ENCODE data around the gene ZNF333. TPM values are rescaled to one million over a fixed set of nuclear protein-coding genes. Genes with fewer than 3 reads are reported as not detected.

Gene ZNF333
- polyA plus RNA-seq, 3 donors: 7.6 to 43.0 (median 9.3) TPM

- no peak for DNase-seq
- Histone ChIP-seq H3K4me1 (ENCODE audit: control insufficient read depth in 1 of 2, insufficient read depth in 2 of 2, low read length in 2 of 2) (no peaks in the 10 kb centered on the region), H3K4me3 (replicated peaks in 1 of 3; ENCODE audit: low read depth in 2 of 3, low read length in 3 of 3) (no peak overlapping the region), H3K4me2 (replicated peaks; ENCODE audit: extremely low read depth, low read length, poor library complexity, severe bottlenecking) (no peak overlapping the region), H2AFZ (ENCODE audit: insufficient read depth, low read depth, low read length, poor library complexity, severe bottlenecking) (no peak overlapping the region), H3K27me3 (ENCODE audit: control insufficient read depth in 2 of 2, insufficient read depth in 2 of 2, low read length in 2 of 2) (no peaks in the 10 kb centered on the region), H4K20me1 (ENCODE audit: insufficient read depth, low read length) (no peaks in the 10 kb centered on the region), H3K36me3 (replicated peaks in 1 of 2; ENCODE audit: control insufficient read depth in 1 of 2, insufficient read depth in 2 of 2, low read length in 2 of 2) (peaks cover 4 to 47% of the 10 kb centered on the region in 2 donors), H3K27ac (ENCODE audit: low read depth in 1 of 2, low read length in 2 of 2) (no peak overlapping the region), H3K9ac (ENCODE audit: insufficient read depth, low read length, poor library complexity, severe bottlenecking) (no peak overlapping the region), H3K9me3 (replicated peaks in 1 of 2; ENCODE audit: control insufficient read depth in 1 of 2, insufficient read depth in 1 of 2, low read length in 2 of 2) (peaks cover 0 to 2% of the 10 kb centered on the region in 2 donors), H3K79me2 (ENCODE audit: insufficient read depth, low read length) (no peaks in the 10 kb centered on the region)
- intact Hi-C loops (cut with micrococcal nuclease): no loop called here
- peak overlapping the region in 1 of 7 donors; percentile 21 for H3K27ac Mint-ChIP-seq
- H3K27me3 Mint-ChIP-seq (ENCODE audit: low read depth in 3 of 3): peaks cover 16 to 21% (median 20%) of the 10 kb centered on the region in 3 donors
- WGBS (ENCODE audit: insufficient coverage): 92% methylated on average over 4 of the region's 4 CpGs
- H3K9me3 Mint-ChIP-seq: peaks cover 4 to 11% (median 7%) of the 10 kb centered on the region in 7 donors
- no peak for TF ChIP-seq CTCF (IDR thresholded peaks at IDR 0.05)
- peaks cover 2% of the 10 kb centered on the region for H3K4me1 Mint-ChIP-seq
- H3K36me3 Mint-ChIP-seq: peaks cover 39 to 77% of the 10 kb centered on the region in 2 donors
- peak overlapping the region in 1 of 2 donors; percentile 36 for H3K4me3 Mint-ChIP-seq
Measured at GRCh38 chr19:14649020-14649419, 40.8 kb upstream of the ZNF333 start.

- no peak overlapping the region for H3K9ac ChIP-seq (ENCODE audit: insufficient read depth, low read length, poor library complexity, severe bottlenecking)
- no peak overlapping the region for H3K4me3 ChIP-seq (replicated peaks in 1 of 3; ENCODE audit: low read depth in 2 of 3, low read length in 3 of 3)
- WGBS (ENCODE audit: insufficient coverage): 87% methylated on average over 2 of the region's 2 CpGs
- Mint-ChIP-seq H3K4me1 (peaks cover 5% of the 10 kb centered on the region), H3K27me3 (ENCODE audit: low read depth in 3 of 3) (peaks cover 16 to 21% (median 19%) of the 10 kb centered on the region in 3 donors), H3K4me3 (peak overlapping the region in 1 of 2 donors; percentile 58), H3K9me3 (peaks cover 3 to 11% (median 5%) of the 10 kb centered on the region in 7 donors), H3K27ac (no peak overlapping the region), H3K36me3 (peaks cover 37 to 77% of the 10 kb centered on the region in 2 donors)
- no peaks in the 10 kb centered on the region for H4K20me1 ChIP-seq (ENCODE audit: insufficient read depth, low read length)
- TF ChIP-seq CTCF (IDR thresholded peaks at IDR 0.05): no peak
- H3K9me3 ChIP-seq (replicated peaks in 1 of 2; ENCODE audit: control insufficient read depth in 1 of 2, insufficient read depth in 1 of 2, low read length in 2 of 2): peaks cover 0 to 2% of the 10 kb centered on the region in 2 donors
- H3K27ac ChIP-seq (ENCODE audit: low read depth in 1 of 2, low read length in 2 of 2): no peak overlapping the region
- H2AFZ ChIP-seq (ENCODE audit: insufficient read depth, low read depth, low read length, poor library complexity, severe bottlenecking): no peak overlapping the region
- no peak overlapping the region for H3K4me2 ChIP-seq (replicated peaks; ENCODE audit: extremely low read depth, low read length, poor library complexity, severe bottlenecking)
- peaks cover 0 to 2% of the 10 kb centered on the region in 2 donors for H3K4me1 ChIP-seq (ENCODE audit: control insufficient read depth in 1 of 2, insufficient read depth in 2 of 2, low read length in 2 of 2)
- intact Hi-C loops (cut with micrococcal nuclease): no loop called here
- no peaks in the 10 kb centered on the region for H3K27me3 ChIP-seq (ENCODE audit: control insufficient read depth in 2 of 2, insufficient read depth in 2 of 2, low read length in 2 of 2)
- no peaks in the 10 kb centered on the region for H3K79me2 ChIP-seq (ENCODE audit: insufficient read depth, low read length)
- DNase-seq: no peak
- H3K36me3 ChIP-seq (replicated peaks in 1 of 2; ENCODE audit: control insufficient read depth in 1 of 2, insufficient read depth in 2 of 2, low read length in 2 of 2): peaks cover 0 to 42% of the 10 kb centered on the region in 2 donors
Measured at GRCh38 chr19:14650161-14650560, 39.7 kb upstream of the ZNF333 start.
